ENCODE measurements around the gene HMGCR.

HMGCR gene

DNA sequence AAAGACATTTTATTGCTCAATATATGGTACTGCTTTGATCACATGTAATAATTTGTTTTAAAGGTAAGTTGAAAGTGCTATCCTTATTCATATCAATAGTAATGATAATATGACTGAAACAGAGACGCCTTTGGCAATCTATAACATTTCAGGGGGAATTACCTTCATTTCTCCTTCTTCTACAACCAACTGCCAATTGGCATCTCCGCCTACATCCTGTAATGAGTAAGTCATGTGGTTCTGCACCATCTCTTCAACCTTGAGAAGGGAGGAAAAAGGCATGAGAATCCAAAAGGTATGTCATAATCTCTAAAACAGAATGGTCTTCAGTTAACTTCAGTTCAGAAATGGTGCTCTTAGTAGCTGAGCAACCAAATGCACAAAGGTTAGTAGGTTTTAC, 52.4 kb downstream of the HMGCR start:
- DNase-seq = no peak

DNA sequence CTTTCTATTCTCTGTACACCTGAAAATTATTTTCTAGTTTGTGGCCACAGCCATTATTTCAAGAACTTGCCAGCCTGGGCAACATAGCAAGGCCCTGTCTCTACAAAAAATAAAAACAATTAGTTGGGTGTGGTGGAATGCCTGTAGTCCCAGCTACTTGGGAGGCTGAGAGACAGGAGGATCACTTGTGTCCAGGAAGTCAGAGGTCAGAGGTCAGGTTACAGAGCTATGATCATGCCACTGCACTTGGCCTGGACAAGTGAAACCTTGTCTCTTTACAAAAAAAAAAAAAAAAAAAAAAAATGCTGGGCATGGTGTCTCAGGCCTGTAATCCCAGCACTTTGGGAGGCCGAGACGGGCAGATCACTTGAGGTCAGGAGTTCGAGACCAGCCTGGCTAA, 58.3 kb downstream of the HMGCR start:
- no peak for DNase-seq

GRCh38 chr5:75405296-75405695, 68.3 kb downstream of the HMGCR start:
- peak; percentile 9 for DNase-seq

All from EL (cell line).